ENCODE data around the gene DPYSL3.

Gene DPYSL3

DNA sequence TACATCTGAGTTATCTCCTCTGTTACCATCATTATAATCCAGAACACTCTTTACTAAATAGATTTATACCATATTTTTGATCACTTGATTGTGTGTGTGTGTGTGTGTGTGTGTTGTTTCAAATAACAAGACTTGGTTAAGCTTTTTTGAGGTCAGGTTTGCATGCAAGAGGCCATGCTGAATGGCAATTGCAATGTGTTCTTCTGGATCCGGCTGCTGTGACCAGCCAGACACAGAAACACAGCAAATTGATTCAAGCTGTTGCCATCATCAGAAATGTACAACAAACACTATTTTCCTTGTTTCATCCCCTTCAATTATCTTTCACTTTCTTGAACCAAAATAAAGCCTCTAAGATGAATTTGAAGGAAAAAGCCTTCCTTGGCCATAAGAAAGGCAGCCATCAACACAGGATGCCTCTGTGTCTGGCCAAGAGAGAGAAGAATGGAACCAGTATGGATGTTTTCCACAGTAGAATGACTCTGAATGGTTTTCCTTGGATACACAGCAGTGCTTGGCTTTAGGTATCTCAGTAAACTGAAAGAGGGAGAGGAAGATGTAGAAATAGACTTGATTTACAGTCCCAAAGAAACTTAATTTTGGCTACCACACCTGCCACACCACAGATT, 53.9 kb downstream of the DPYSL3 start:
- TF ChIP-seq, protein P1, sequence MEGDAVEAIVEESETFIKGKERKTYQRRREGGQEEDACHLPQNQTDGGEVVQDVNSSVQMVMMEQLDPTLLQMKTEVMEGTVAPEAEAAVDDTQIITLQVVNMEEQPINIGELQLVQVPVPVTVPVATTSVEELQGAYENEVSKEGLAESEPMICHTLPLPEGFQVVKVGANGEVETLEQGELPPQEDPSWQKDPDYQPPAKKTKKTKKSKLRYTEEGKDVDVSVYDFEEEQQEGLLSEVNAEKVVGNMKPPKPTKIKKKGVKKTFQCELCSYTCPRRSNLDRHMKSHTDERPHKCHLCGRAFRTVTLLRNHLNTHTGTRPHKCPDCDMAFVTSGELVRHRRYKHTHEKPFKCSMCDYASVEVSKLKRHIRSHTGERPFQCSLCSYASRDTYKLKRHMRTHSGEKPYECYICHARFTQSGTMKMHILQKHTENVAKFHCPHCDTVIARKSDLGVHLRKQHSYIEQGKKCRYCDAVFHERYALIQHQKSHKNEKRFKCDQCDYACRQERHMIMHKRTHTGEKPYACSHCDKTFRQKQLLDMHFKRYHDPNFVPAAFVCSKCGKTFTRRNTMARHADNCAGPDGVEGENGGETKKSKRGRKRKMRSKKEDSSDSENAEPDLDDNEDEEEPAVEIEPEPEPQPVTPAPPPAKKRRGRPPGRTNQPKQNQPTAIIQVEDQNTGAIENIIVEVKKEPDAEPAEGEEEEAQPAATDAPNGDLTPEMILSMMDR (conservative IDR thresholded peaks at IDR 0.05): no peak
- H3K27ac ChIP-seq: no peak overlapping the region

DNA sequence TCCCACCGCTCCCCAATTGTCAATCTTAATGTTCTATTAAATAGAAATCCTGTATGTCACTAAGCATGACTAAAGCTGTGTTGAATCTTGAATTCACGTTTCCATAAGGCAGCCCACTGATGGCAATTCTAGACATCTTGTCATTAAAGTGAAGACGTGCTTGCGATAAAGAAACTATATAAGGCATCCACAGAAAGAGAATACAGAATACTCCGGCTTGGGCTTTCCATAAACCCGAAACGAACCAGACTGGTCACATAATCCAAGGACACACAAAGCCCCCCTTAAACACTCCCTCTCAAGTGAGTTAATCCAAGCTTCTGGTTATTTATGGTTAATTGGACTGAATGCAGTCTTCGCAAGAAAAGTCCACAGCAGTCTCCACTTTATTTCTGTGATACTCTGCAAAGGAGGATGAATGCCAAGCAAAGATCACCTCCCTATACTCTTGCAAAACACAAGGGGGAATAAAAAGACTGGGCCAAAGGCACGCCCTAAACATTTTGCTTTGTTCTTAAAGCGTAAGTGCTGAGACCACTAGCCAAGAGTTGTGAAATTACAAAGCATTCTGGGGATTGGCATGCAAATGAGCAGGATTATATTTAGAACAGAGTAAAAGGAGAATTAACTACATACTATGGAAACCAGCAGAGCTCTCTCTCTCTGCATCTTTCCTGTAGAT, 54.7 kb downstream of the DPYSL3 start:
- peak overlapping the region; percentile 77; the same call in 1 of the 2 replicates for H3K27ac ChIP-seq
- TF ChIP-seq, protein P1 (conservative IDR thresholded peaks at IDR 0.05): no peak

DNA sequence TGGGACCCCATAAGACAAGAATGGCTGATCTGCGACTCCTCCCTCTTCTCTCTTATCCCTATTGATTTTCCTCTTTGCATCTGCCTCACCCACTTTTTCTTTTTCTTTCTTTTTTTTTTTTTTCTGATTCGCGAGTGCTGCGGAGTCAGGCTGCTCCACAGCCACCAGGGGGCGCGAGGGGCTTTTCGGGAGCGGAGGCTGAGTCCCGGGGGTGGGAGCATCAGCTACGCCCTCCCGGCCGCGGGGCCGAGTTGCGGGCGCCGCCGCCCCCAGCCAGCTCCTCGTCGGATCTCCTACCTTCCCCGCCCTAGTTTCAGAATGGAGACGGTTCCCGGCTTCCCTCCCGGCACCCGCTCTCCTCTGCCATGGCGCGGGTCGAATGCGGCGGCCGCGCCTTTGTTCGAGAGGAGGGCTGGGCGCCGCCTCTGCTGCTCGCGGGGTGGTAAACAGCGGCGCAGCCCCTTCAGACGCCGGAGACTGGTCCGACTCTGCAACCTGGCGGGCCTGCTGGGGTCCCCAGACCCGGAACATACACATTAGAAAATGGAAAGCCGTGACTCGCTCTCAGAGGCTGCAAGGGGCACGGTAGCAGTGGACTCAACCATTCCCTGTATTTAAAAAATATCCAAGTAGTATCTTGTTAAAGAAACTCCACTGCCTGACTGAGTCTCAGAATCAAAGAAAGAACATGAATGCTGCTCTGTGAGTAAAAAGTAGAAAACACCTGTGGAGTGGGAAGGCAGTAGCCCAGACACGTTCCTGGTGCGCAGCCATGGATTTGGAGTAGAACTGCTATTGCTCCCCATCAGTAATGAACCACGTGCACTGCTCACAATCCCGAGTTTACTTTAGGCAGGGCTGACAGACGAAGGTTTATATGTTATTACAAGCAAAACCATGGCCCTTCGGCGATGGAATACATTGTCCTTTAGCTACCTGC, 55.7 kb downstream of the DPYSL3 start:
- TF ChIP-seq, protein P1 (conservative IDR thresholded peaks at IDR 0.05): peak; percentile 89
- peak overlapping the region; percentile 77 for H3K27ac ChIP-seq

DNA sequence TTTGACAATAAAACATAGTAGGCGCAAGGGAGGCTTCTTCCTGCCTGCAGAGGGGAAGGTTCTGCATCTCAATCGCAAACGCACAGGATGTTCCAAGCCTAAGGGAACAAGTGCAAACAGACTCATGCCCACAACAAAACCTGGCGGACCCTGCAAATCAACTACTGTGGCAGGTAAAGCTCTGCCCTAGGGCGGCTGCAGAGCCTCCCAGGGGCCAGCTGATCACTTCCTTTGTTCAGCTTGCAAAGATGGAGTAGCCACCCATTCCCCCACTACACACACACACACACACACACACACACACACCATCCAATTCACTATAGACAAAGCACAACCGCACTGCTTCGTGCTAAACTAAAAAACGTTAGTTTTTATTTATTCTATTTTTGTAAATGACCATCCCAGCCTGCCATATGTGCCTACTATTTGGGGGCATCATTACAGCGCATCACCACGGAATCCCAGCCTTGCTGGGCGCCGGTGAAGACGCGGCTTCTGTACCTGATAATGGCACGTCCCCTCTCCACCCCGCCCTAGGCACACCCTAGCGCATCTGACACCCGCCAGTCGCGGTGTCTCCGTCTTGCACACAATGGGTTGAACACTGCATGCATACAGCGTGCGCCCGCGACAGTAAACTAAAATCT, 57.6 kb downstream of the DPYSL3 start:
- peak overlapping the region; percentile 77 for H3K27ac ChIP-seq
- TF ChIP-seq, protein P1 (conservative IDR thresholded peaks at IDR 0.05): no peak

DNA sequence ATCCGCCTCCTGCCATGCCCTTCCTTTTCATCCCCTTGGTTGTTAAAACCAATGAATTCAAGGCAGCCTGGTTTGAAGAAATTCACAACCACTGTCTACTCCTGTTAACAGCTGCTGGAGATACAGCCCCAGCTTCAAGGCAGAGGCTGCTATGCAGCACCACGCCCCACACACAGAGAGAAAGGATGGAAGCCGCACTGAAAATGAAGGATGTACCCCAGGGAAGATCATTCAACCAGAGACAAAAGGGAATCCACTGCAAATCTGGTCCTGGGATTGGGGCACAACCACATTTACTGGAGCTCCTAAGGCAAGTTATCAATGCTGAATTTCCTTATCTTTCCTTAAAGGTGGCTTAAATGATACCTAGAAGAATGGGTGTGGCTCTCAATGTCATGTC, 58.7 kb downstream of the DPYSL3 start:
- peak overlapping the region; percentile 77; the same call in 1 of the 2 replicates for H3K27ac ChIP-seq
- TF ChIP-seq, protein P1 (conservative IDR thresholded peaks at IDR 0.05): no peak

DNA sequence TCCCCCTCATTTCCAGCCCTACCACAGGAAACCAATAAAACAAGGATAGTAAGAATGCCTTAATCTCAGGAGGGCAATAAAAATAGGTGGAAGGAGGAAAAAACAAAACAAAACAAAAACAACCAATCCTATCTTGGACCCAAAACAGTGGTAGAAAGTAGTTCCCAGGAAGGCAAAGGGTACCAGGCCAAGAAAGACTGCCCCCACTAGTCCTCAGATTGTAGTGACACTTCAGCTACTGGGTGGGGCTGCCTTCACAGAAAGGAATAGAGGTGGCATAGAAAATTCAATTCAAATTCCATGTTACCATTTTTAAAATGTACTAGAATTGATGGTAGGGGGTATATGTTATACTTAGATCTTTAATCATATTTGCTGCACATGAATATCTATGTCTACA, 59.3 kb downstream of the DPYSL3 start:
- H3K27ac ChIP-seq: no peak overlapping the region

More for the DNA sequence above, 59.3 kb downstream of the DPYSL3 start:
- TF ChIP-seq, protein P1 (conservative IDR thresholded peaks at IDR 0.05): no peak

Measured in VCaP (cell line).